OCI-LY1 (cell line): ENCODE results near the gene NME3.

ENCODE experiments used
- CTCF ChIP-seq: fragments of 200-600 bp; sonication (generic), shearing (Covaris generic); IDR thresholded peaks from 2 replicates; pipeline ENCODE4 v1.5.1; 2017; ENCODE audit warnings: mild to moderate bottlenecking, antibody characterized with exemption, low read length, moderate library complexity, mixed read lengths
- EZH2 ChIP-seq: fragments of 200-600 bp; sonication (generic), shearing (Covaris generic); IDR thresholded peaks from 2 replicates; pipeline ENCODE4 v1.8.0; 2017; ENCODE audit warnings: borderline replicate concordance, mixed run types, mild to moderate bottlenecking, antibody characterized with exemption, low read length, moderate library complexity, mixed read lengths

GRCh38 chr16:1724491-1724890, 46.9 kb downstream of the NME3 start:
- TF ChIP-seq EZH2 (no peak), CTCF (no peak)
